ENCODE results near the gene SERGEF. TPM values are rescaled to one million over a fixed set of nuclear protein-coding genes. Genes with fewer than 3 reads are reported as not detected.
"Not testable (repeated sequence)": the region's sequence is repeated elsewhere in the genome, so short reads cannot be mapped to it uniquely, and the experiment has no call there.

The SERGEF gene
- total RNA-seq, 6 experiments from 2014 or later: 13.5 to 19.3 (median 17.7) TPM

DNA sequence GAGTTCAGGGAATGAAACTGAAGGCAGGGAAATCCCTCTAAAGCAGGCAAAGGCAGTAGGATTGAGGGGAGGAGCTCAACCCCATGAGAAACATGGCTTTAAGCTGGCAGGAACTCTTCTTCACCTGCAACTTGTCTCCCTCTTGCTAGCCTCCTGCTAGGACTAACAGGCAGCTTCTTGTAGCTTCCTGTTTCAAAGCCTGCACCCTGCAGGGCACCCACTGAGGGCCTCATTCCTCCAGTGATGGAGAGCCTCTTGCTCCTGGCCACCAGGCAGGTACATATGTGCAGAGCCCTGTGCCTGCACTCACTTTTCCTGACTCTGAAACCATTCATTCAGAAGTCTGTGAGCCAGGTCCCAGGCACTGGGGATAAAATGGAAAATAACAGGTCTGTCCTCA, 137.0 kb downstream of the SERGEF start:
- DNase-seq: no peak
- Mint-ChIP-seq H3K4me3 (no peak overlapping the region), H3K27me3 (ENCODE audit: insufficient read depth) (no peaks in the 10 kb centered on the region), H3K27ac (no peak overlapping the region), H3K4me1 (ENCODE audit: low read depth) (no peaks in the 10 kb centered on the region), H3K9me3 (no peaks in the 10 kb centered on the region), H3K36me3 (ENCODE audit: low read depth) (no peaks in the 10 kb centered on the region)
- TF ChIP-seq, protein P1, sequence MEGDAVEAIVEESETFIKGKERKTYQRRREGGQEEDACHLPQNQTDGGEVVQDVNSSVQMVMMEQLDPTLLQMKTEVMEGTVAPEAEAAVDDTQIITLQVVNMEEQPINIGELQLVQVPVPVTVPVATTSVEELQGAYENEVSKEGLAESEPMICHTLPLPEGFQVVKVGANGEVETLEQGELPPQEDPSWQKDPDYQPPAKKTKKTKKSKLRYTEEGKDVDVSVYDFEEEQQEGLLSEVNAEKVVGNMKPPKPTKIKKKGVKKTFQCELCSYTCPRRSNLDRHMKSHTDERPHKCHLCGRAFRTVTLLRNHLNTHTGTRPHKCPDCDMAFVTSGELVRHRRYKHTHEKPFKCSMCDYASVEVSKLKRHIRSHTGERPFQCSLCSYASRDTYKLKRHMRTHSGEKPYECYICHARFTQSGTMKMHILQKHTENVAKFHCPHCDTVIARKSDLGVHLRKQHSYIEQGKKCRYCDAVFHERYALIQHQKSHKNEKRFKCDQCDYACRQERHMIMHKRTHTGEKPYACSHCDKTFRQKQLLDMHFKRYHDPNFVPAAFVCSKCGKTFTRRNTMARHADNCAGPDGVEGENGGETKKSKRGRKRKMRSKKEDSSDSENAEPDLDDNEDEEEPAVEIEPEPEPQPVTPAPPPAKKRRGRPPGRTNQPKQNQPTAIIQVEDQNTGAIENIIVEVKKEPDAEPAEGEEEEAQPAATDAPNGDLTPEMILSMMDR (IDR thresholded peaks at IDR 0.05): no peak

DNA sequence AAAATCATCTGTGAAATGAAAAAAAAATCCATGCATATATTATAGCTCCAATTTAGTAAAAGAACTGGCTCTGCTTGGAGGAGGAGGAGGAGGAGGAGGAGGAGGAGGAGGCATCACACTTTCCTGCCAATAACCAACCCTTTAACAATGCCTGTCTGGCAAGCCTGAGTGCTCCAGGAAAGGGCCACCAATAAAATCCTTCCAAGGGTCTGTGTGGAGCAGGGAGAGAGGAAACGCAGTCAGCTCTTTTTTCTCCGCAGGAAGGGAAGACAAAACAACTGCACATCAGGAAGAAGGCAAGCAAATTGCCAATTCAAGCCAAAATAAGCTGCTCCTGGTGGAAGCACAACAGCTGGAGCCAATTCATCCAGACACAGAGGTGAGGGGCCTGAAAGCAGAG, 139.3 kb downstream of the SERGEF start:
- Mint-ChIP-seq H3K27me3 (ENCODE audit: insufficient read depth) (no peaks in the 10 kb centered on the region; the same call in 1 of the 2 replicates), H3K4me3 (no peak overlapping the region), H3K27ac (no peak overlapping the region), H3K9me3 (peaks cover 4% of the 10 kb centered on the region), H3K36me3 (ENCODE audit: low read depth) (peaks cover 3% of the 10 kb centered on the region), H3K4me1 (ENCODE audit: low read depth) (no peaks in the 10 kb centered on the region)
- DNase-seq: no peak
- TF ChIP-seq, protein P1 (IDR thresholded peaks at IDR 0.05): no peak

DNA sequence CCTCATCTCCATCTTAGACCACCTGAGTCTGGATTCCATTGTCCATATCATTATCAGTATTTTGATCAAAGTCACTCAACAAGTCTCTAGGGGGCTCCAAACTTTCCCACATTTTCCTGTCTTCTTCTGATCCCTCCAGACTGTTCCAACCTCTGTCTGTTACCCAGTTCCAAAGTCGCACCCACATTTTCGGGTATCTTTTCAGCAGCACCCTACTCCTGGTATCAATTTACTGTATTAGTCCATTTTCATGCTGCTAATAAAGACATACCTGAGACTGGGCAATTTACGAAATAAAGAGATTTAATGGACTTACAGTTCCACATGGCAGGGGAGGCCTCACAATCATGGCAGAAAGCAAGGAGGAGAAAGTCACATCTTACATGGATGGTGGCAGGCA, 144.4 kb downstream of the SERGEF start:
- H3K4me3 Mint-ChIP-seq; H3K27ac Mint-ChIP-seq; H3K4me1 Mint-ChIP-seq (ENCODE audit: low read depth); H3K27me3 Mint-ChIP-seq (ENCODE audit: insufficient read depth); H3K36me3 Mint-ChIP-seq (ENCODE audit: low read depth); DNase-seq: not testable (repeated sequence)
- peaks cover 10% of the 10 kb centered on the region for H3K9me3 Mint-ChIP-seq

DNA sequence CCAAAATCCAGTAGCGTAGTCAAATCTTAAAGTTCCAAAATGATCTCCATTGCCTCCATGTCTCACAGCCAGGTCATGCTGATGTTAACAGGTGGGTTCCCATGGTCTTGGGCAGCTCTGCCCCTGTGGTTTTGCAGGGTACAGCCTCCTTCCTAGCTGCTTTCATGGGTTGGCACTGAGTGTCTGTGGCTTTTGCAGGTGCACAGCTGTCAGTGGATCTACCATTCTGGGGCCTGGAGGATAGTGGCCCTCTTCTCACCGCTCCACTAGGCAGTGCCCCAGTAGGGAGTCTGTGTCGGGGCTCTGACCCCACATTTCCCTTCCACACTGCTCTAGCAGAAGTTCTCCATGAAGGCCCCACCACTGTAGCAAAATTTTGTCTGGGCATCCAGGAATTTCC, 145.5 kb downstream of the SERGEF start:
- DNase-seq: no peak
- Mint-ChIP-seq H3K27ac (no peak overlapping the region), H3K36me3 (ENCODE audit: low read depth) (peaks cover 9% of the 10 kb centered on the region), H3K9me3 (peaks cover 10% of the 10 kb centered on the region), H3K27me3 (ENCODE audit: insufficient read depth) (no peaks in the 10 kb centered on the region; the same call in 1 of the 2 replicates), H3K4me1 (ENCODE audit: low read depth) (no peaks in the 10 kb centered on the region), H3K4me3 (no peak overlapping the region)
- TF ChIP-seq, protein P1 (IDR thresholded peaks at IDR 0.05): no peak

DNA sequence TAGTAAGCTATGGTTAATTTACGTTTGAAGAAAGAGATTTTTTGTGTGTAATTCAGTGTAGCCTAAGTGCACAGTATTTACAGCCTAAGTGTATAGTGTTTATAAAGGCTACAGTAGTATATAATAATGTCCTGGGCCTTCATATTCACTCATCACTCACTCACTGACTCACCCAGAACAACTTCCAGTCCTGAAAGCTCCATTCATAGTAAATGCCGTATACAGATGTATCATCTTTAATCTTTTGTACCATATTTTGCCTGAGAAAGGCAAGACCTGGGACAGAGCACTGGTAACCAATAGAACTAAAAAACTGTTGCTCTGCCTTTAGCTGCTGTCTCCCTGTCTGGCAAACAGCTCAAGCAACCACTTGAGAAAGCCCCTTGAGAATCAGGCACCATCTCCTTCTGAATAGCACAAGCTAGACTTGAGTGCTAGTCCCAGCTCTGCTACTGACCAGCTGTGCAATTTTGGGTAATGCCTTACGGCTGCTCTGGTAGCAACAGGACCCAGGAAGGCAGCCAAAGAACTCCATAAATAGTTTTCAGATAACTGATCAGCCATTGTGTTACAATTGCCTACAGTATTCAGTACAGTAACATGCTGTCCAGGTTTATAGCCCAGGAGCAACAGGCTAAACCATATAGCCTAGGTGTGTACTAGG, 146.9 kb downstream of the SERGEF start:
- Mint-ChIP-seq H3K4me1 (ENCODE audit: low read depth) (peaks cover 6% of the 10 kb centered on the region; the same call in 1 of the 2 replicates), H3K27me3 (ENCODE audit: insufficient read depth) (no peaks in the 10 kb centered on the region; the same call in 1 of the 2 replicates), H3K36me3 (ENCODE audit: low read depth) (peaks cover 9% of the 10 kb centered on the region), H3K9me3 (peaks cover 10% of the 10 kb centered on the region), H3K27ac (no peak overlapping the region), H3K4me3 (no peak overlapping the region)
- TF ChIP-seq, protein P1 (IDR thresholded peaks at IDR 0.05): no peak
- no peak for DNase-seq

DNA sequence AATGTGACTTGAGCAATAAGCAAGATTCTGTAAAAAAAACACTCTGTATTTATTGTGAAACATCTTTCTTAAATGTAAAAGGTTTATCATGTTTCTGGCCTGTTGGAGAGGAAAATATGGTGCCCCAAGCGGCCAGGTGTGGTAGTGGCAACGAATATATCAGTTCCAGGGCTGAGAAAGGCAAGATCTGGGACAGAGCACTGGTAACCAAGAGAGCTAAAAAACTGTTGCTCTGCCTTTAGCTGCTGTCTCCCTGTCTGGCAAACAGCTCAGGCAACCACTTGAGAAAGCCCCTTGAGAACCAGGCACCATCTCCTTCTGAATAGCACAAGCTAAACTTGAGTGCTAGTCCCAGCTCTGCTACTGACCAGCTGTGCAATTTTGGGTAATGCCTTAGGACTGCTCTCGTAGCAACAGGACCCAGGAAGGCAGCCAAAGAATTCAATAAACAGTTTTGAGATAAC, 148.3 kb downstream of the SERGEF start:
- H3K27me3 Mint-ChIP-seq (ENCODE audit: insufficient read depth): no peaks in the 10 kb centered on the region
- no peak for DNase-seq
- TF ChIP-seq, protein P1 (IDR thresholded peaks at IDR 0.05): peak; percentile 74
- peaks cover 10% of the 10 kb centered on the region for H3K9me3 Mint-ChIP-seq
- H3K4me3 Mint-ChIP-seq: no peak overlapping the region
- peaks cover 13% of the 10 kb centered on the region for H3K4me1 Mint-ChIP-seq (ENCODE audit: low read depth)
- H3K27ac Mint-ChIP-seq: no peak overlapping the region
- peaks cover 14% of the 10 kb centered on the region for H3K36me3 Mint-ChIP-seq (ENCODE audit: low read depth)

All from HFFc6 (cell line).